ENCODE measurements around the gene CSNK1G1.
A peak's percentile ranks its signal among the peaks of the same experiment; 100 is the strongest.

Gene CSNK1G1

DNA sequence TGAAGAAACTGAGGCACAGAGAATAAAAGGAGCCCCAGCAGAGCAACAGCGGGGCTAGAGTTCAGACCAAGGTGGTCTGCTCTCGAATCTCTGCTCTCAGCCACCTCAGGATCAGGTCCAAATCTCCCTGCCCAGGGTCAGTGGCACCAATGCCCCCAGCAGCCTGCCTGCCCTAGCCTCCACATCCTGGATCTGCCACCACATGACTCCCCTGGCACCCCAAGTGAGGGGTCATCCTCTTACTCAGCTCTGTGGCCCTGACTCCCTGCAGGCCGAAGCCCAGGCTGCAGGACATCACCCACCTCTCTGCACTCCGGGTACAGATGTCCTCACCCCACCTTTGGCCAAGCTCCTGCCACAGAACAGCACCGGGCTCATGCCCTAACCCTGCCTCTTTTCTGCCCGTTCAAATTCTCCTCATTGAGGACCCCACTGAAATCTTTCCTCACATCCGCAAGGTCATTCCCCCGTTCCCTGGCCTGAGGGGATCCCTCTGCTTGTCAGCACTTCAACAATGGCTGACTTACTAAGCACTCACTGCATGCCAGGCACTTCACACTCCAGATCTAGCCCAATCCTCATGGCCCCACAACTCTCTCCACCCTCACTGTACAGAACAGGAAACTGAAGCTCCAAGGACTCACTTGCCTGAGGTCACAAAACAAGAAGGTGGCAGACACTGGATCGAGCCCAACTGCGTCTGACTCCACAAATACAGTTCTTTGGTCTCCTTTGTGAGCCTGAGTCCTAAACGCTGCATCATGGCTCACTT, 197.4 kb downstream of the CSNK1G1 start:
- intact Hi-C loops (cut with DNase I), result loop anchor here (10.0 kb wide), 1 partner anchor 544 kb away; no protein-coding TSS in a partner anchor
- DNase-seq, result peak in 2 of 10 donors; percentile 51 to 55

GRCh38 chr15:64157599-64158125, 198.3 kb downstream of the CSNK1G1 start:
- intact Hi-C loops (cut with DNase I), result loop anchor here (10.0 kb wide), 1 partner anchor 543 kb away; no protein-coding TSS in a partner anchor
- peak in 1 of 10 donors; percentile 40 for DNase-seq

- intact Hi-C loops (cut with DNase I), result loop anchor here (10.0 kb wide), 1 partner anchor 542 kb away; no protein-coding TSS in a partner anchor
- DNase-seq, result peak in 1 of 10 donors; percentile 68
Observed at GRCh38 chr15:64156652-64157331, 199.2 kb downstream of the CSNK1G1 start.

DNA sequence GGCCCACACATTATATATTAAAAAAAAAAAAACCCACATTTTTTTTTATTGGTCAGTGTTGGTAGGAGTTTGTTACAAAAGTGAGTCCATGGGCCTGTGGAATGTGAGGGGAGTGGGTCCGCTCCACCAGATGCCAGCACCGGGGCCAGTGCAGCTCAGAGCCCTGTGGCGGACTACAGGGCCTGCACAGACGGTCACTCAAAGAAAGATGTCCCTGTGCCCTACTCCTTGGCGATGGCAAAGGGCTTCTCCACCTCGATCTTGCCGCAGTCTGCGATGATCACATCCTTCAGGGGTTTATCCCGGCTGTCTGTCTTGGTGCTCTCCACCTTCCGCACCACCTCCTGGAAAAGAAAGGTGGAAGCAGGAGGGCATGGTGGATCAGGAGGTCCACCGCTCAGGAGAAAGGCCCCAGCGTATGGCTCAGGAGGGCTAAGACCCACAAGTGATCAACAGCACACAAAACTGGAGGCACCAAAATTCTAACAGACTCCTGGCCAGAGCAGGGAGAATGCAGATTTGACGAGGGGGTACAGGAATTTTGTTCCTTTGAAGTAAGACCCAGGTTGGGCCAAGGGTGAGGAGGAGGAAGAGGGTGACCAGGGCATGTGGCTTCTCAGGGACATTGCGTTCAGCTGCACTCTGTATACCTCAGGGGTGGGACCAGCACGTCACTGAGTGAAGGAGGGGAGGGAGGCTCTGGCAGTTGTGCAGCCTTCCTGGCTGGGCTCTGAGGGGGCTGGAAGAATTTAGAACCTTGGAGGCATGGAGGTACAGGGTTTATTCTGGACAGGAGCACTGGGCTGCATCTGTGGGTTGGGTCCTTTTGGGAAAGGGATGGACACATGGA, 199.9 kb downstream of the CSNK1G1 start:
- intact Hi-C loops (cut with DNase I), result loop anchor here (10.0 kb wide), 1 partner anchor 541 kb away; no protein-coding TSS in a partner anchor

DNA sequence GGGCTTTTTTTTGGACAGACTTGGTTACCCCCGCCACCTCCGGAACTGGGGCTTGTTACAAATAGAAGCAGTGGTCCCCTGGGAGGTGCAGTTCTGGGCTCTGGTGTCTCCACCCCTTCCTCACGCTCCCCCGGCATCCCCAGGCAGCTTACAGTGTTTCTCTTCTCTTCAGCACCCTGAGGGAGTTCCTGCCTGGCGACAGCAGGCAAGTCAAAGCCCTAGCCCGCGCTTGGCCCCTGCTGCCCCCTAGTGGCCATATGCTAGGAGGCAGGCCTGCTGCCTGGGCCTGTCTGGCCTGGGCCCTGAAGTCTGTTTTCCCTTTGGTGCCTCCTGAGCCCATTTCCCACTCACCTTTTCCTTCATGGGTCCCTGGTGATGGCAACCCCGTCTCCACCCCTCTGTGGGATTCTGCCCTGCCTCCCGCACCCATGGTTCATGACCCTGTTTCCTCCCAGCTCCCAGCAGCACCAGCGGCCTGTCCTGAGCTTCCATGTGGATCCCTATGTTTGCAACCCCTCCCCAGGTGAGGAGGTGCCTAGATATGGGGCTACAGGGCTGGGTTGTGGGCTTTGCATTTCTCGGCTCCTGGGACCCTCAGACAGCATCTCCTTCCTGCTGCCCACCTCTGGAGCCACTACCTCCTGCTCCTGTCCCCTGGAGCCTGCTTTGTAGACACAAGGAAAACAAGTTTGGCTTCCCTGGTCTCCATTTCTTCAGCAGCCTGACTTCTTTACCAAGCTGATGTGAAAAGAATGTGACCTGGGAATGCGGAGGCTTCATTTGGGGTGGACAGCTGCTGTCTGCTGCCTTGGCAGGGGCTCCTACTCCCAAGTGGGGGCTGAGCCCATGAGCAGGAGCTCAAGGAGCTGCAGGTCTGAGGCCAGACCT, 202.2 kb downstream of the CSNK1G1 start:
- DNase-seq, result peak; percentile 90 to 99 (median 96)
- intact Hi-C loops (cut with DNase I), result loop anchor here (5.0 to 10.0 kb wide), 2 partner anchors 56 to 539 kb away; partner anchors contain the start of gene SNX1

More for the DNA sequence above, 199.9 kb downstream of the CSNK1G1 start:
- peak in 1 of 10 donors; percentile 79 for DNase-seq

GRCh38 chr15:64152507-64153387, 203.2 kb downstream of the CSNK1G1 start:
- peak in 2 of 10 donors; percentile 83 to 87 for DNase-seq
- intact Hi-C loops (cut with DNase I), result loop anchor here (5.0 to 10.0 kb wide), 2 partner anchors 55 to 538 kb away; partner anchors contain the start of gene SNX1

GRCh38 chr15:64151727-64152506, 204.1 kb downstream of the CSNK1G1 start, which contains the start of gene SNX22:
Gene SNX22 (plus strand): TSS chr15:64151731. CDS start chr15:64151776, 45 bp downstream.
- DNase-seq, result peak in 3 of 10 donors; percentile 39 to 89 (median 86)
- intact Hi-C loops (cut with DNase I), result loop anchor here (5.0 to 10.0 kb wide), 2 partner anchors 55 to 537 kb away; partner anchors contain the start of gene SNX1

GRCh38 chr15:64149893-64150578, 205.9 kb downstream of the CSNK1G1 start:
- intact Hi-C loops (cut with DNase I), result loop anchor here (5.0 to 10.0 kb wide), 2 partner anchors 53 to 535 kb away; partner anchors contain the start of gene SNX1
- peak in 1 of 10 donors; percentile 41 for DNase-seq

- peak in 2 of 10 donors; percentile 42 for DNase-seq
- intact Hi-C loops (cut with DNase I), result no loop called here
Observed at GRCh38 chr15:64149424-64149823, 206.5 kb downstream of the CSNK1G1 start.

GRCh38 chr15:64148581-64148980, 207.4 kb downstream of the CSNK1G1 start:
- intact Hi-C loops (cut with DNase I), result no loop called here
- DNase-seq, result no peak

DNA sequence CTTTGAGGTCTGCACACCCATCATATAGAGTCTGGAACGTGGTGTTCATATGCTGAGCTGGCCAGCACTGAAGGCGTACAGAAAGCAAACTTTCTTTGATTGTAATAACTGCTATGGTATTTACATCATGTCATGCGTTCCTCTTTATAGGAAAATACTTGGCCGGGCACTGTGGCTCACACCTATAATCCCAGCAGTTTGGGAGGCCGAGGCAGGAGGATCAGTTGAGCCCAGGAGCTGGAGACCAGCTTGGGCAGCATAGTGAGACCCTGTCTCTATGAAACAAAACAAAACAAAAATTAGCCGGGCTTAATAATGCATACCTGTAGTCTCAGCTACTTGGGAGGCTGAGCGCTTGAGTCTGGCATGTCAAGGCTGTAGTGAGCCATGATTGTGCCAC, 207.8 kb downstream of the CSNK1G1 start:
- intact Hi-C loops (cut with DNase I), result no loop called here
- DNase-seq, result no peak

DNA sequence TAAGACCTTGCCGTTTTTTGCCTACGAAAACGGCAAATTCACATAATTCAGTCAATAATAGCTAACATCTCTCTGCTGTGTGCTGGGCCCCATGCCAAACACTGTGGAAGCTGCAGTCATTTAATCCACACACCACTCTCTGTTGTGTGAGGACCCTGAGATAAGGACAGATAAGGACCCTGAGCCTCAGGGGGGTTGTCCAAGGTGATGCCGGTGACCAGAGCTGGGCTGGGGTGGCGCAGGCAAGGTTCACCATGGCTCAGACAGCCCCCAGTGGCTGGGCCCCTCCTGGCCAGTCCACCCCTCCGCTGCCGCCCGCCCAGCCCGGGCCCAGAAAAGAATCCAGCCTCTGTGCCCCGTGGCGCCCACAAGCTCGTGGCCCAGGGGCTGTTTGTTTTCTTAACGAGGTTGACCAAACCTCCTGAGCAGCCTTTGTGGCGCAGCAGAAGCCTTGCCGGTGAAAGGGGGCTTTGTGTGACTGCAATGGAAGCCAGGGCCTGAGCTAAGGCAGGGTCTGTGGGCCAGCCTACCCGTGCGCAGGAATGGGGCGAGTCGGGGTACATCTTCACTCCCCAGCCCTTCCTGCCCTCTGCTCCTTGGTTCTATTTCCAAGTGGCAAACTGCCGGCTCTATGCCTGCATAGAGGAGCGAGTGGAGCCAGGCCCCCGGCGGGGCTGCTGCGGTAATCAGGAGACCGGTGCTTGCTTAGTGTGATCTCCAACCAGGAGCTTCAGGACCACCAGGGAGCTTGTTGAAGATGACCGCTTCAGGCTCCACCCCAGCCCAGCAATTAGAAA, 208.9 kb downstream of the CSNK1G1 start:
- DNase-seq, result peak in 3 of 10 donors; percentile 61 to 81 (median 63)
- intact Hi-C loops (cut with DNase I), result no loop called here

GRCh38 chr15:64146520-64146884, 209.5 kb downstream of the CSNK1G1 start:
- intact Hi-C loops (cut with DNase I), result no loop called here
- no peak for DNase-seq

- intact Hi-C loops (cut with DNase I), result no loop called here
- no peak for DNase-seq
Observed at GRCh38 chr15:64146041-64146440, 209.9 kb downstream of the CSNK1G1 start.

DNA sequence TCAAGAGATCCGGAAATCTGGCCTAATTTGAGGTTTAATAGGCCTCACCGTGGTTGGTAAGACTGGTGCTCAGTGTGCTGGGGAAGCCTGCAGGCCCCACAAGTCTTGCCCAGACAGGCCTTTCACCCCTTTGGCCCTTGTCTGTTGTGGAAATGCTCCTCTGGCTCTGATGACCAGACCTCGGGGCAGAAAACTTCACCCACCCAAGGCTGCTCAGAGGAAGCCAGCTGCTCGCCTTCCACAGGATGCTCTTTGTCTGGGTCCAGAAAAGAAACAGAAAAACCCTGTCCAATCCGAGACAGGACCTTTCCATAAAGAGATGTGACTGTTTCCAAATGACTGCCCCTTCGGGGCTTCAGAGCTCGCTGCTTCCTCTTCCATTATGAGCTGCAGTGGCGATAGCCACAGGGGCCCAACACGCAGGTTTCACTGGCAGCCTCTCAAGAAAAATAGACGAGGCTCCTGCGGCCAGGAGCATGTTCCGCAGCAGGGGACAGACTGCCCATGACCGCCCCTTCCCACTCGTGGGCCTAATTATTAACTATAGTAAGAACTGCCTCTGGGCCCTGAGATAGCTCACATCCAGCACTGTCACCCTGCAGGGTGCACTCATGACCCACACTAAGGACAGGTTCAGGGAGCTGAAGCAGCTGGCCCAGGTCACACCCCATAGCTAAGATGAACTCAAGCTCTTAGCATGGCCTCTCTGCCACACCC, 211.2 kb downstream of the CSNK1G1 start:
- intact Hi-C loops (cut with DNase I), result no loop called here
- peak in 1 of 10 donors; percentile 76 for DNase-seq
